Central memory CD8-positive, alpha-beta T cell (primary cell): ENCODE data around the gene TOR1AIP2.

ENCODE experiments used
- ATAC-seq: fragments of 150-1000 bp; cut with Tn5 transposase; replicated peaks from 2 replicates; pipeline ENCODE4 v1.10.0; 2022; ENCODE audit warnings: mild to moderate bottlenecking, moderate FRiP score, moderate number of reproducible peaks; ENCODE audit not compliant: poor library complexity, severe bottlenecking; ENCODE audit errors: extremely low read depth
- DNase-seq, 2 donors: peaks; one replicate each; pipeline ENCODE4 v3.0.0; 2021; ENCODE audit warnings: low spot score in 2 of 2
- H3K27ac Mint-ChIP-seq: one replicate; pipeline ENCODE4 v1.8.0; 2022; ENCODE audit warnings: low read depth, mild to moderate bottlenecking, moderate library complexity, mixed read lengths
- H3K27me3 Mint-ChIP-seq: one replicate; pipeline ENCODE4 v1.8.0; 2022; ENCODE audit warnings: mixed read lengths
- H3K36me3 Mint-ChIP-seq: one replicate; pipeline ENCODE4 v1.8.0; 2022; ENCODE audit warnings: mild to moderate bottlenecking, moderate library complexity, mixed read lengths; ENCODE audit not compliant: insufficient read depth
- H3K4me1 Mint-ChIP-seq: one replicate; pipeline ENCODE4 v1.8.0; 2022; ENCODE audit warnings: mixed read lengths
- H3K4me3 Mint-ChIP-seq: one replicate; pipeline ENCODE4 v1.8.0; 2022; ENCODE audit warnings: mild to moderate bottlenecking, moderate library complexity, mixed read lengths
- H3K9me3 Mint-ChIP-seq: one replicate; pipeline ENCODE4 v1.8.0; 2022; ENCODE audit warnings: mixed read lengths

TOR1AIP2 gene

DNA sequence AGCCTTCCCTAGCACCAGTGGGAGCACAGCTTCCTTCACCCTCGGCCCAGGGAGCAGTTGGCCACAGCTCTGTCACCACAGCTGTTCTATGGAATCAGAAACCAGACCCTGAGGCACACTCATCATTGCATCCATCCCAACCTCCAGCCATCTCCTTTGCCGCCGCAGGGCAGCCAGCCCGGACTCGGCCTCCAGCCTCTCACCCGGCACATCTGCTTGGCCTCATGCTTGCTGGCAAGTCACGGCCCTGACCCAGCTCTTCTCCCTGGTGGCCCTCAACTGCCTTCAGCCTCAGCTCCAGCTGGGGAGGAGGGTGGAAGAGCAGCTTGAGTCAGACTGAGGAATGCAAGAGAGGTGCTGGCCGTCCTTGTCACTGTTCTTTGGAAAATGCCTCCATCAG, 59.8 kb downstream of the TOR1AIP2 start:
- no peak for DNase-seq
- Mint-ChIP-seq H3K9me3 (no peaks in the 10 kb centered on the region), H3K4me1 (peaks cover 16% of the 10 kb centered on the region), H3K27ac (no peak overlapping the region), H3K27me3 (no peaks in the 10 kb centered on the region), H3K4me3 (no peak overlapping the region), H3K36me3 (peaks cover 8% of the 10 kb centered on the region)
- ATAC-seq = no peak

DNA sequence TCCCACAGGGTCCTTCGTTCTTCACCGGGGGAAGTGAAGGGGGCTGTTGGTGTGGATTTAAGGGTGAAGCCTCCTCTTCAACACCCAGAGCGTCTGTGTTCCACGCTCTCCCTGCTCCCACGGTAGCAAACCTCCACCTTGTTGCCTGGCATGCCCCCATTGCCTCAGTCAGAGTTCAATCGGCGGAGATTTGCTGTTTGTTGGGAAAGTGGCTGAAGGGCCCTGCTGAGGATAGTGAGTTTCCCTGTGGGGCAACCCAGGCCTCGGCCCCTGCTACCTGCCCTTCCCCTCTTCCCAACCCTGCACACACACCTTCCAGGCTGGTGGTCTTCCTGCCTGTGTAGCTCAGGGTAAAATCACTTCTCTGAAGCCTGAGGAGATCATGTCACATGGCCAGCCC, 60.5 kb downstream of the TOR1AIP2 start:
- no peak overlapping the region for H3K27ac Mint-ChIP-seq
- peaks cover 8% of the 10 kb centered on the region for H3K36me3 Mint-ChIP-seq
- peaks cover 16% of the 10 kb centered on the region for H3K4me1 Mint-ChIP-seq
- H3K9me3 Mint-ChIP-seq = no peaks in the 10 kb centered on the region
- DNase-seq (no peak), ATAC-seq (no peak)
- peaks cover 6% of the 10 kb centered on the region for H3K27me3 Mint-ChIP-seq
- H3K4me3 Mint-ChIP-seq = no peak overlapping the region

DNA sequence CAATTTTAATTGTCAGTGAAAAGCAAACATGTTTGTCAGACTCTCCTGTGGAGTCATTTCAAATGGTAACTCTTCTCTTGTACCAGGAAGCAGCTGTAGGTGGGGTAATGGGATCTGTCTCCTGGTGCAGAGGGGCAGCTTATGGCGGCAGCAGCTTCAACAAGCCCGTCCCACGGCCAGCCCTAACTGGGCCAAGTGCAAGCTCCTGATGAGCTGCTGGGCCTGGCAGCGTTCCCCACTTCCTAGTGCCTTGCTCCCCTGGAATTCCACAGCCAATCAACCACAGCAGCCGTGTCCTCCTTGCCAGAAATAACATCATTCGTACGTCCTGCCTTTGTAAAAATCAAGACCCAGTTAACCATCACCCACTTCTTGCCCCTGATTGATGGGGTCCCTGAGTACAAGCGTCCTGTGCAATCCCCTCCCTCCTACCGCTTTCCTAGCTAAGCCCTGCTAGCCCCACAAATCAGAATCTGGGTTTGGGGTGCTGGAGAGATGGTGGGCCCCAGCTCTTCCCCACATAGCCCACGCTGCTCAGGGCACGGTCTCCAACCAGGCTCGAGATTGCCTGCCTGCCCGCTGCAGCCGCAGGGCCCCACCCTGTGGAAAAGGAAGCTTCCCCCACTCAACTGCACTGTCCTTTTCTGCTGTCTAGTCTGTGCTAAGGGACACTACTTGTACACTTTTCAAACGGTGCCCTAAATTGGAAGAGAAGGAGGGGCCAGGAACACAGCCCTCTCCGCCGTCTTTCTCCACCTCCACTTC, 61.2 kb downstream of the TOR1AIP2 start:
- Mint-ChIP-seq H3K27ac (no peak overlapping the region), H3K36me3 (peaks cover 8% of the 10 kb centered on the region), H3K4me3 (peak overlapping the region; percentile 99), H3K4me1 (peaks cover 16% of the 10 kb centered on the region), H3K9me3 (no peaks in the 10 kb centered on the region), H3K27me3 (peaks cover 12% of the 10 kb centered on the region)
- DNase-seq (no peak), ATAC-seq (no peak)

DNA sequence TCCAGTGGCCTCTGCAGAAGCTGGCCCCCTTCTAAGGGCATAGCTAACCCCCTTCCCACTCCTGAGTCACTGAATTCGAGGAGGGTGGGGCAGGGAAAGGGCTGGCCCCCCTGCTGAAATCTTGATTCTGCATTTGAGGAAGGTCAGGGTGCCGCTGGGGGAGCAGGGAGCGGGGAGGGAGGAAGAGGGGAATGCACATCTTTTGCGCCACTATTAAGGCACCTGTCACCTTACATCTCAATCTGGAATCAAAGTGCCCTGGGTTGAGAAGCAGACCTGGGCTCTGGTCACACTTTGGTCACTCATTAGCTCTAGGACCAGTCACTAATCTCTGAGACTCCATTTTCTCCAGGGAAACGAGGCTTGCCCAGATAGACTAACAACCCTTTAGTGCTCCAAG, 62.0 kb downstream of the TOR1AIP2 start:
- ATAC-seq = no peak
- H3K27ac Mint-ChIP-seq = peak overlapping the region; percentile 96
- H3K9me3 Mint-ChIP-seq = no peaks in the 10 kb centered on the region
- peaks cover 8% of the 10 kb centered on the region for H3K36me3 Mint-ChIP-seq
- peaks cover 19% of the 10 kb centered on the region for H3K27me3 Mint-ChIP-seq
- peaks cover 16% of the 10 kb centered on the region for H3K4me1 Mint-ChIP-seq
- DNase-seq = no peak
- peak overlapping the region; percentile 99 for H3K4me3 Mint-ChIP-seq

DNA sequence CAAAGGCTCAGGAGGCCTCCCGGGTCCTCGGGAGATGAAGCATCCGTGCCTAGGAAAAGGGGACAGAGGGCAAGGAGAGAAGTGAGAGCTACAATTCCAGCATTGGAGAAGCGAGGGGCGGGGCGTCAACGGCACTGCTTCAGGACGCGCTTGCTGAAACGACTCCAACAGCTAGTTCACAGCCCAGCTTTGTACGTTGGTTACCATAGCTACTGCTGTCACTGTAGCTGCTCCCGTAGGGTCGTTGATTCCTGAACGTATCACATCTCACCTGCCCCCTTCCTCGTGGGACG, 63.1 kb downstream of the TOR1AIP2 start:
- H3K4me1 Mint-ChIP-seq = peaks cover 16% of the 10 kb centered on the region
- no peaks in the 10 kb centered on the region for H3K9me3 Mint-ChIP-seq
- peak; percentile 43 for ATAC-seq
- H3K4me3 Mint-ChIP-seq = peak overlapping the region; percentile 99
- H3K27ac Mint-ChIP-seq = peak overlapping the region; percentile 96
- H3K36me3 Mint-ChIP-seq = peaks cover 8% of the 10 kb centered on the region
- peaks cover 28% of the 10 kb centered on the region for H3K27me3 Mint-ChIP-seq
- no peak for DNase-seq

DNA sequence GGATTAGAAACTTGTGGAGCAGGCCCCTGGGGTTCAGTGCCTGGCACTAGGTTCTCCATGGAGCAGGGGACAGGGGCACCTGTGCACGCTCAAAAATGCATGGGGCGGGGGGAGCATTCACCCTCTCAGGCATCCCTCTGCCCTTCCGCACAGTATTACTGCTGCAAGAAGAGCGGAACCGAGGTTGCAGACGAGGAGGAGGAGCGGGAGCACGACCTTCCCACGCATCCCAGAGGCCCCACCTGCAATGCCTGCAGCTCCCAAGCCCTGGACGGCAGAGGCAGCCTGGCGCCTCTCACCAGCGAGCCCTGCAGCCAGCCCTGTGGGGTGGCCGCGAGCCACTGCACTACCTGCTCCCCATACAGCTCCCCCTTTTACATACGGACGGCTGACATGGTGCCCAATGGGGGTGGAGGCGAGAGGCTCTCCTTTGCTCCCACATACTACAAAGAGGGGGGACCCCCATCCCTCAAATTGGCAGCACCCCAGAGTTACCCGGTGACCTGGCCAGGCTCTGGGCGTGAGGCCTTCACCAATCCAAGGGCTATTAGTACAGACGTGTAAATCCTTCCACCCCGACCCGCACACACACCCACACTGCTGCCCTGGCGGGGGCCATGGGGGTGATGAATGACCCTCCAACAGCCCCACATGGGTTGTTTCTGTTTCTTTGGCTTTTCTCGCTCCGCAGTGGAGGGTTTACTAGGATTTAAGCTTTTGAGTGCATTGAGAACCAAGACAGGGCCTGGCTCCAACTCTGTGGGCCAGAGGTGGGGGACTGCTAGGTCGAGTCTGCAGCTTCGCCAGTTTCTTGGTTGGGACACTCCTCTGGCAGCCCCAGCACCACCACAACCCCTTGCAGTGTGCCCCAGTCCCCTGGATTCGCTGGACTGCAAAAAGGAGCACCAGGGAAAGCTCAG, 63.7 kb downstream of the TOR1AIP2 start:
- DNase-seq (no peak), ATAC-seq (no peak)
- Mint-ChIP-seq H3K4me3 (peak overlapping the region; percentile 99), H3K9me3 (no peaks in the 10 kb centered on the region), H3K27me3 (peaks cover 28% of the 10 kb centered on the region), H3K4me1 (peaks cover 16% of the 10 kb centered on the region), H3K27ac (no peak overlapping the region), H3K36me3 (peaks cover 8% of the 10 kb centered on the region)

DNA sequence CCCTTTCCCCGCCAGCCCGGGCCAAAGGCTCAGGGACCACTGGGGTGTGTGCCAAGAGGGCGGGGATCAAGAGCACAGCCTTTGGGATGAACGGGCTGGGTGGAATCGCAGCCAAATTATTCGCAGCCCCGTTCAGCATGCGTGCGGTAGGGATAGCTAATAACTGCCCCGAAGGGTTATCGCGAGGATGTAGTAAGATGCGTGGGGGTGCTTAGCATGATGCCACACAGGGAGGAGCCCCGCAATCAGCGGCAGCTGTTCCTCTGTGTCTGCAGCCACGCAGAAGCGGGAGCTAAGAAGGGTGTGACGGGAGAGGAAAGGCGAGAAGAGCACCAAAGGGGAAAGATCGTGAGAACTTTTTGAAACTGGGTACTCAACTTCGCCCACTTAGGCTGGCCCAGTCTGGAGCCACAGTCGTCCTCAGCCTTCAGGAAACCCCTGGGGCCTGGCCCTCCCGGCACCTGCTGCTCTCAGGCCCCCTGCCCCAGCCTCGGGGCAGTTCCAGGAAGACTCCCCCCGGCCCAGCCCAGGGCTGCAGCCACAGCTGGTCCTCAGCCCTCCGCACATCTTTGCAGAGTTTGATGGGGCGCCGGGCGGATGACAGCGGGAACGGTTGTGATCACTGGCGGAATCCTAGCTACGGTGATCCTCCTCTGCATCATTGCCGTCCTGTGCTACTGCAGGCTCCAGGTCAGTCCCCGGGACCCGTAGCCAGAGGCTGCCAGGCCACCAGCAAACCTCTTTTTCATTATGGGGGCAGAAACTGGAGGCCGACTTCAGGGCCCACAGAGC, 64.9 kb downstream of the TOR1AIP2 start:
- DNase-seq (no peak), ATAC-seq (no peak)
- H3K27ac Mint-ChIP-seq = no peak overlapping the region
- peaks cover 8% of the 10 kb centered on the region for H3K36me3 Mint-ChIP-seq
- H3K4me3 Mint-ChIP-seq = no peak overlapping the region
- peaks cover 16% of the 10 kb centered on the region for H3K4me1 Mint-ChIP-seq
- H3K27me3 Mint-ChIP-seq = peaks cover 28% of the 10 kb centered on the region
- H3K9me3 Mint-ChIP-seq = no peaks in the 10 kb centered on the region

DNA sequence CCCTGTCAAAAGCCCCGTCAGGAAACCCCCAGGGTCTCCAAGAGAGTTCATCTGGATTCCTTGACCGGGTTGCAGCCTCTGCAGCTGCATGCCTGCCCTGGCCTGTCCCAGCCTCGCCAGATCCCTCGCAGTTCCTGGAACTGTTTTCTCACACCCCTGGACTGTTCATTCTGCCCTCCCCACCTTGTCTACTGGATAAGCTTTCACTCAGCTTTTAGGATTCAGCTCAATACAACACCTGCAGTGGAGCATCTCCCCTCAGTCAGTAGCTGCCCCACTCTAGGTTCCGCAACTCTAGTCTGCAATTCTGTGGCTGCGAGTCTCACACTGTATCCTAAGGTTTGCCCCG, 67.3 kb downstream of the TOR1AIP2 start:
- peaks cover 37% of the 10 kb centered on the region for H3K27me3 Mint-ChIP-seq
- no peak overlapping the region for H3K27ac Mint-ChIP-seq
- peaks cover 7% of the 10 kb centered on the region for H3K36me3 Mint-ChIP-seq
- ATAC-seq (no peak), DNase-seq (no peak)
- peaks cover 13% of the 10 kb centered on the region for H3K4me1 Mint-ChIP-seq
- no peaks in the 10 kb centered on the region for H3K9me3 Mint-ChIP-seq
- H3K4me3 Mint-ChIP-seq = no peak overlapping the region

DNA sequence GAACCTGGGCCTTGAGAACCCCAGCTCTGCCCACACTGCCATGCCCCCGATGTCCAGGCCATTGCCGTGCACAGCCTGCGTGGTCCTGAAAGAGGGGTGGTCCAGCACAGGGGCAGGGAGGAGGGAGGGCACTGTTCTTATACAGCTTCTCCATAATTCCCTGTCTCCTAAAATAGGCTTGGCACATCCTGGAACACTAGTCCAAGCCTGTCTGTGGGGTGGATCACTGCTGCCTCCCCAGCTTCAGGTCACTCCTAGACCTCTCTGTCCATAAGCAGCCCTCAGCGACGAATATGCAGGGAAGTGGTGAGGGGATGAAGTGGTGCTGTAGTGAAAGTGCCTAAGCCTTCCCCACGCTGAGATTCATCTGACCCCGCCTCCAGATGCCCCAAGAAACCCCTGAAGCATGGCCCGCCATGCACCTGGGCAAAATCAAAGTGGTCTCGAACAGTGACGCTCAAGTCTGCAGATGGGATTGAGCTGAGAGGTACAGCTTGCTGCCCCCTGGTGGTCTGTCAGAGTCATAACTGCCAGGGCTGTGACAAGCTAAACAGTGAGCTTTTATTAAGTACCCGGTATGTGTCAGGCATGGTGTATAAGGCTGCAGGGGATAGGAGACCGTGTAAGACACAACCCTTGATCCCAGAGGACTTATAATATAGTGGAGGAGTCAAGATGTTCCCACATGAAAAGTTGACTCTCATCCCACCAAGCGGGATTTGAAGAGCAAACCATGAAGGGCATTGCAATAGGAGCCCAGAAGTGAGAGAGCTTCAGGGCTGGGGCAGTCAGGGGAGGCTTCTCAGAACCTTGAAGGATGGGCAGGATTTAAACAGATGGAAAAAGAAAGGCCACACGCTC, 67.9 kb downstream of the TOR1AIP2 start:
- peak; percentile 57 for ATAC-seq
- no peak overlapping the region for H3K27ac Mint-ChIP-seq

DNA sequence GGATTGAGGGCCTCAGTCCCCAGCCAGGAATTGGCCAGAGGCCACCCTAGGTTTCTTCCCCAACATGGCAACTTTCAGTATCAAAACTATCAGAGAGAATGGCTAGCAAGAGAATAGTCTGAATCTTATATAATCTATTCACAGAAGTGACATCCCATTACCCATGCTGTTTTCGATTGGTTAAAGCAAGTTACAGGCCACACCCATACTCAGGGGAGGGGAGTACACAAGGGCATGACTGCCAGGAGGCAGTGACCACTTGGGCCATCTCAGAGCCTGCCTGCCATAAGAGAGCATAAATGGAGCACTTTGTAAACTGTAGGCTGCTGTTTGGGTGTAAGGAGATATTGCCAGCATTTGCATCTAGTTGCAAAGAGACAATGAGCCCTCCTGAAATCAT, 69.1 kb downstream of the TOR1AIP2 start:
- Mint-ChIP-seq H3K27me3 (peaks cover 38% of the 10 kb centered on the region), H3K27ac (no peak overlapping the region), H3K4me3 (no peak overlapping the region), H3K9me3 (no peaks in the 10 kb centered on the region), H3K36me3 (no peaks in the 10 kb centered on the region), H3K4me1 (no peaks in the 10 kb centered on the region)
- no peak for DNase-seq
- ATAC-seq = no peak

More for the DNA sequence above, 67.9 kb downstream of the TOR1AIP2 start:
- peak; percentile 46 for DNase-seq
- peaks cover 38% of the 10 kb centered on the region for H3K27me3 Mint-ChIP-seq
- peaks cover 1% of the 10 kb centered on the region for H3K36me3 Mint-ChIP-seq
- peaks cover 7% of the 10 kb centered on the region for H3K4me1 Mint-ChIP-seq
- no peak overlapping the region for H3K4me3 Mint-ChIP-seq
- H3K9me3 Mint-ChIP-seq = no peaks in the 10 kb centered on the region

DNA sequence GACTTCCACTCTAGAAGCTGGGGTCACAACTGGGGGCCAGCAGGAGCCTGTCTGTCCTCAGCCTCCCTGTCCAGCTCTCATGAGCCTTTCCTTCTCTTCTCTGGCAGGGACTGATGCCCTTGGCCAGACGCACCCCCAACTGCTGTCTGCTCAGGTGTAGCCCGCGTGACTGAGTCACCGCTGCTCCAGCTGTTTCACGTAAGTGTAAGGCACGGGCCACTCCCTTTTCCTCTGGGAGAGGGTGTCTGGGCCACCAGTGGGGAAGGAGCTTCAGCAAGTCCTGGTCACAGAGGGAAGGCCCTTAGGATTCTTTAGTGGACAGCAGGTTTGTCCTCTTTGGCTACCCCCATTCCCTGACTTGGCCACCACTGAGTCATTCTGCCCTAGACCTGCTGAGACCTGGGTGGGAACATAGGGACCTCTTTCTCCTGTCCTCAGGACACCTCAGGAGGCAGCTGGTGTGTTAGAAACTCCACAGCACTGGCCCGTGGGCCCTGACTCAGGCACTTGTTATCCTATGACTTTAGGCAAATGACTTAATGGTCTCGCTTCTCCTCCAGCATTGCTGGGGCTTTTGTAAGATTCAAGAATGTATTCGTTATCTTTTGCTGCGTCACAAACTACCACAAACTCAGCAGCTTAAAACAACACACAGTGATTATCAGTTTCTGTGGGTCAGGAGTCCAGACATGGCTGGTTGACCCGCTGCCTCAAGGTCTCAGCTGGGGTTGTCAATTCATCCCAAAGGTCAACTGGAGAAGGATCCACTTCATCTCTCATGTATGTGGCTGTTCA, 69.7 kb downstream of the TOR1AIP2 start:
- H3K27ac Mint-ChIP-seq = peak overlapping the region; percentile 22
- H3K9me3 Mint-ChIP-seq = no peaks in the 10 kb centered on the region
- H3K27me3 Mint-ChIP-seq = peaks cover 38% of the 10 kb centered on the region
- no peaks in the 10 kb centered on the region for H3K36me3 Mint-ChIP-seq
- H3K4me1 Mint-ChIP-seq = no peaks in the 10 kb centered on the region
- H3K4me3 Mint-ChIP-seq = no peak overlapping the region
- ATAC-seq (no peak), DNase-seq (no peak)
